Activated naive CD4-positive, alpha-beta T cell treated with Interleukin-2 at 50 U/mL for 16 hours (primary cell): Measurements from ENCODE around the gene MT1E.
A peak's percentile ranks its signal among the peaks of the same experiment; 100 is the strongest.

ENCODE experiments used
- DNase-seq: peaks from one replicate; pipeline ENCODE4 v3.0.0-alpha.2; 2020

Gene MT1E

DNA sequence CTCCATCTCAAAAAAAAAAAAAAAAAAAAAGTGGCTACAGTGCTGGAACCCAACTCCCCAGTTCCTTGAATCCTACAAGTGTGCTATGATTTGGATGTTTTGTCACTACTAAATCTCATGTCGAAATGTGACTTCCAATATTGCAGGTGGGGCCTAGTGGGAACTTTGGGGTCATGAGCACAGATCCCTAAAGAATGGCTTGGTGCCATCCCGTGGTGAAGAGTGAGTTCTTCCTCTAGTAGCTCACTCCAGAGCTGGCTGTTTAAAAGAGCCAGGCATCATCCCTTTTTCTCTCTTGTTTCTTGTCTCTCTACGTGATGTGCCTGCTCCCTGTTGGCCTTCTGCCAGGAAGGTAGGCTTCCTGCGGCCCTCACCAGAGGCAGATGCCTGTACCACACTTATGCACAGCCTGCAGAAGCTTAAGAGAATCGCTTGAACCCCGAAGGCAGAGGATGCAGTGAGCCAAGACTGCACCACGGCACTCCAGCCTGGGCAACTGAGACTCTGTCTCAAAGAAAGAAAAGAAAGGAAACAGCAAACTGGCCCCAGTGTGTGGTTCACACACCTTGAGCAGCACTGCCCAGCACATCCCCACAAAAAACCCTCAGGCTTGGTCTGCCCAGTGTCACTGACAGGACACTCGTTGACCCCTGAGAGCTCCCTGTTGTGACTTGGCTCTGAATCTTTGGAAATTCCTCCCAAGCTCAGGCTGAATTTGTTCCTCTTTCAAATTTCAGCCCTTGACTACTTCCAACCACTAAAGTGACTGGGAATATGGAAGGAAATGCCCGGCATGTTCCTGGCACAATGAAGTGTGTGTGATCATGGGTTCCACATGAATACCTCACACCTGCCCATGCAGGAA lies 3.1 kb downstream of the MT1E start:
- DNase-seq: no peak

DNA sequence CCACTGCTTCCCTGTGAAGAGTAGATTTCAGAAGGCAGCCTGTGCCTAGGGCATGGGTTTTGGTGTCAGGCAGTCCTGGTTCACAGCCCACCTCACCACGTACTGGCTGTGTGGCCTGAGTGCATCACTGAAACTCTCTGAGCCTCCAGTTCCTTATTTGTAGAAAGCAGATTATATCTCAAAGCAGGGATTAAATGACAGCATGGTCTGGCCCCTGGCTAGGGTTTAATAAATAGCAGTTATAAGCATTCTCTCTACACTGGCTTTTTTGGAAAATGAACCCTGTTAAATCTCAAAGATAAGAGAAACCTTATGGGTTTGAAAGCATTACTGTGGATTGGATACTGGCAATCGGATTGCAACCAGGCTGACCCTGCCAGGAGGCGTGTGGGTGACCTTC lies 4.0 kb downstream of the MT1E start:
- no peak for DNase-seq

DNA sequence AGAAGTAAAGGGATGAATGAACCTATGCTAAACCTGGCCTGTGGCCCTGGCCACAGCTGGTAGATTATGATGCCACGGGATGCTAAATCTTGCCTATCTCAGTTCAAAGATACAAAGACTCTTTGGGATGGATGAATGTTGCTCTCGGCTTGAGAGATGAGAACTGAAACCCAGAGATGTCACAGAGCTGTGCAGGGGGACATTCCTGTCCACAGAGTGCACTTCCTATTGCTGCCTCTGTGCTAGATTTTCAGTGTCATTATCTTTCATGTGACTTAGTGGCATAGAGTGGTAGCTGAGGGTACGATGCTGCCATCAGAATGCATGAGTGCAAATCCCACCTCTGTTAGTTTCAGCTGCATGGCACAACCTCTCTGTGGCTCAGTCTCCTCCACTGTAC lies 4.6 kb downstream of the MT1E start:
- no peak for DNase-seq

DNA sequence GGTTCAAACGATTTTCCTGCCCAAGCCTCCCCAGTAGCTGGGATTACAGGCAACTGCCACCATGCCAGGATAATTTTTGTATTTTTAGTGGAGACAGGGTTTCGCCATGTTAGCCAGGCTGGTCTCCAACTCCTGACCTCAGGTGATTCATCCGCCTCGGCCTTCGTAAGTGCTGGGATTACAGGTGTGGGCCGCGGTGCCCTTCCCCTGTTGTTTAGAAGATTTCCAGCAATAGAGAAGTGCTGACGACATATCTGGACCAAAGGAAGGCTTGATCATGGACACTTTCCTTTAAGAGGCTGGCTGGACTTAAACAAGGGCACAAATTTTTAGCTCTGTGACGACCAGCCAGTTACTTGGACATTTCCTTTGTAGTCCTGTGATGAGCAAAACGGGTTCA lies 5.6 kb downstream of the MT1E start:
- no peak for DNase-seq

DNA sequence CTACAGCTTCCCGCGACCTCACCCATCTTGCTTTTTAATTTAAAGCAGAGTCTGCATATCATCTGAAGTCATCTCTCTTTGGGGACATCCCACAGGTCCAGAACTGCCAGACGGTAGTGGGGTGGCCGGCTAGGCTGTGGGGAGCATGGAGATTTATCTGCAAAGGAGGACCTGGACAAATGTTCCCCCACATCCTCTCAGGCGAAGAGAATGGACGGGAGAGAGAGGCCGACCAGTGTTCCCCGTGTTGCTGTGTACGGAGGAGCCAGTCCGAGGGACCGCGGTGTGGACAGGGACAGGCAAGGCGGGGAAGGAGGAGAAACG lies 6.2 kb downstream of the MT1E start:
- DNase-seq: no peak

DNA sequence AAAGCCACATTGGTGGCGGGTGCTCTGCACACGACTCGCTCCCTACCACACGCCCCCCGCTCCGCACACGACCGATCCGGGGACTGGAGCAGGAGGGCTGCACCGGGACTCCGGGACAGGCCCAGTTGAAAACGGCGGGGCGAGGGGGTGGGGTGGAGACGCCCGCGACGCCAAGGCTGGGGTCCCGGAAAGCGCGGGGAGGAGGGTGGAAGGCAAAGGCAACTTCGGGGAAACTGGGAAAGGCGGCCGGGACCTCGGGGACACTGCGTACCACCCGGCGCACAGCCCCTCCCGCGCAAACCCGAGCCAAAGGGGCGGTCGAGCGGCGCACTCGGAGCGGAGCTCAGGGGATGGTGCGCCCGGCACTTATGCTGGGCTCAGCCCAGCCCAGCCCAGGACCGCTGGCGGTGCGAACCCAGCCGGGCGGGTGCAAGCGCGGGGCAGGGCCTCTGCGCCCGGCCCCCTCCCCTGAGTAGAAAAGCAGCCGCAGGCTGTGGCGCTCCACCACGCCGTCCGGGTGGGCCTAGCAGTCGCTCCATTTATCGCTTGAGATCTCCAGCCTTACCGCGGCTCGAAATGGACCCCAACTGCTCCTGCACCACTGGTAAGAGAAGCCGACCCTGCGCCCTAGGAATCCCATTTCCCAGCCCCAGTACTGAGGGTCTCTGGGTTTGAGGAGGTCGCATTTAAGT lies 6.7 kb downstream of the MT1E start, which contains the start of gene MT1M:
TSS of gene MT1M (plus strand) at position 504 of the 692 bp plus-strand sequence. CDS start at position 577, 73 bp downstream.
- DNase-seq: no peak

DNA sequence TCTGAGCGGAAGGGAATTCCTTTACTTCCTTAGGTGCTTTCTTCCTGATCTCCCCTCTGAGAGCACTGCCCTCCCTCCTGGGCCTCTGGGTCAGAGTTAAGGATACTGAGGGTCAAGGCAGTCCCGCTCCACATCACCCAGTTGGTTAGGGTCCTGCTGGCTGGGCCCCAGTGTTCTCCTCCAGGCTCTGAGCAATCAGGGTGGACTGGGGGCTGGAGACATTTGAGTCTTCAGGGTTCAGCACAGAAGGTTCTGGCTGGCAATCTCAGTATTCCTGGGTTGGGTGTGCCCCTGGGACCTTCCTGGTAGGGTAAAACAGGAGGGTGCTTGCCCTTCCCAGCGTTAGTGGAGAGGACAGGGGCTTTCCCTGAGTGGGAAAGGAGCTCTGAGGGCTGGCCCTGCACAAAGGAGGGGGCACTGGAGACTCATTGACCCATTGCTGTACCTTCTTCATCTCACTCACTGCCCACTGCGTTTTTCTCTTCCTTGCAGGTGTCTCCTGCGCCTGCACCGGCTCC lies 7.3 kb downstream of the MT1E start:
- no peak for DNase-seq

DNA sequence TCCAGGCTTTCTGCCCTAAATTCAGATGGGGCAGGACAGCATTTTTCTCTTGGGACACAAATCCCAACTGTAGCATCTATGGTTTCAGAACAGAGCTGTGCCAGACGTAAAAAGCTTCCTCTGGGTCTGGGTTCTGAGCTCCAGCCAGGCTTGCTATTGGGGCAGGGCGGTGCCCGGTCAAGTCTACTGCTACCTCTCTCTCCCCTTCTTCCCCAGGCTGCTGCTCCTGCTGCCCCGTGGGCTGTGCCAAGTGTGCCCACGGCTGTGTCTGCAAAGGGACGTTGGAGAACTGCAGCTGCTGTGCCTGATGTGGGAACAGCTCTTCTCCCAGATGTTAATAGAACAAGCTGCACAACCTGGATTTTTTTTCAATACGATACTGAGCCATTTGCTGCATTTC lies 8.0 kb downstream of the MT1E start:
- no peak for DNase-seq

DNA sequence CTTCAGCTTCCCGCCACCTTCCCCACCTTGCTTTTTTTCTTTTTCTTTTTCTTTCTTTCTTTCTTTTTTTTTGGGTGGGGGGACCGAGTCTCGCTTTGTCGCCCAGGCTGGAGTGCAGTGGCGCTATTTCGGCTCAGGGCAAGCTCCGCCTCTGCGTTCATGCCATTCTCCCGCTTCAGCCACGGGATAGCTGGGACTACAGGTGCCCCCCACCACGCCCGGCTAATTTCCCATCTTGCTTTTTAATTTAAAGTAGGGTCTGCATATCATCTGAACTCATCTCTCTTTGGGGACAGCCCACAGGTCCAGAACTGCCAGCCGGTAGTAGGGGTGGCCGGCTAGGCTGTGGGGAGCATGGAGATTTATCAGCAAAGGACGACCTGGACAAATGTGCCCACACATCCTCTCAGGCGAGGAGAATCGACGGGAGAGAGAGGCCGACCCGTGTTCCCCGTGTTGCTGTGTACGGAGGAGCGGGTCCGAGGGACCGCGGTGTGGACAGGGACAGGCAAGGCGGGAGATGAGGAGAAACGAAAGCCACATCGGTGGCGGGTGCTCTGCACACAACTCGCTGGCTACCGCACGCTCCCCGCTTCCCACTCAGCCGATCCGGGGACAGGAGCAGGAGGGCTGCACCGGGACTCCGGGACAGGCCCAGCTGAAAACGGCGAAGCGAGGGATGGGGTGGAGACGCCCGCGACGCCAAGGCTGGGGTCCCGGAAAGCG lies 9.3 kb downstream of the MT1E start:
- DNase-seq: no peak

DNA sequence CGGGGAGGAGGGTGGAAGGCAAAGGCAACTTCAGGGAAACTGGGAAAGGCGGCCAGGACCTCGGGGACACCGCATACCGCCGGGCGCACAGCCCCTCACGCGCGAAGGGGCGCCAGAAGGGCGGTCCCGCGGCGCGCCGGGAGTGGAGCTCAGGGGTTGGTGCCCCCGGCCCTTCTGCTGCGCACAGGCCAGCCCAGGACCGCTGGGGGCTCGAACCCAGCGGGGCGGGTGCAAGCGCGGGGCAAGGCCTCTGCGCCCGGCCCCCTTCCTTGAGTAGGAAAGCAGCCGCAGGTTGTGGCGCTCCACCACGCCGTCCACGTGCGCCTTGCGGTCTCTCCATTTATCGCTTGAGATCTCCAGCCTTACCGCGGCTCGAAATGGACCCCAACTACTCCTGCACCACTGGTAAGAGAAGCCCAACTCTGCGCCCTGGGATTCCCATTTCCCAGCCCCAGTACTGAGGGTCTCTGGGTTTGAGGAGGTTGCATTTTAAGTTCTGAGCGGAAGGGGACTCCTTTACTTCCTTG lies 9.9 kb downstream of the MT1E start:
- no peak for DNase-seq

DNA sequence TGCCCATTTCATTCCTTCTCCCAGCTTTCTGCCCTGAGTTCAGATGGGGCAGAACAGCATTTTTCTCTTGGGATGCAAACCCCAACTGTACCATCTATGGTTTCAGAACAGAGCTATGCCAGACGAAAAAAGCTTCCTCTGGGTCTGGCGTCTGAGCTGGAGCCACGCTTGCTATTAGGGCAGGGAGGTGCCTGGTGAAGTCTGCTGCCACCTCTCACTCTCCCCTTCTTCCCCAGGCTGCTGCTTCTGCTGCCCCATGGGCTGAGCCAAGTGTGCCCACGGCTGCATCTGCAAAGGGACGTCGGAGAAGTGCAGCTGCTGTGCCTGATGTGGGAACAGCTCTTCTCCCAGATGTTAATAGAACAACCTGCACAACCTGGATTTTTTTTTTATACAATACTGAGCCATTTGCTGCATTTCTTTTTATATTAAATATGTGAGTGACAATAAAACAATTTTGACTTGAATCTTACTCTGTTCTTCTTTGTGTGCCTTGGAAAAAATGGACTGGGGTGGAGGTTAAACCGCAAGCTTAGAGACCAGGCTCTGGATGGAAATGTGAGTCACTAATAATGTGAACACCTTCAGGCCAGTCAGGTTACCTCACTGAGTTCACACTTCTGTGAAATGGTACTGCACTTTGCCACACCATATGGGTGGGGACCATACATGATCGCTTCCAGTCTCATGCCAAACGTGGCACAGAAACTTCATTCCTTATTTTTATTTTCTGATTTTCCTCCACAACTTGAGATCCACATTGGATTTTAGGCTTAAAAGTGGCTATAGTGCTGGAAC lies 11.2 kb downstream of the MT1E start:
- no peak for DNase-seq

DNA sequence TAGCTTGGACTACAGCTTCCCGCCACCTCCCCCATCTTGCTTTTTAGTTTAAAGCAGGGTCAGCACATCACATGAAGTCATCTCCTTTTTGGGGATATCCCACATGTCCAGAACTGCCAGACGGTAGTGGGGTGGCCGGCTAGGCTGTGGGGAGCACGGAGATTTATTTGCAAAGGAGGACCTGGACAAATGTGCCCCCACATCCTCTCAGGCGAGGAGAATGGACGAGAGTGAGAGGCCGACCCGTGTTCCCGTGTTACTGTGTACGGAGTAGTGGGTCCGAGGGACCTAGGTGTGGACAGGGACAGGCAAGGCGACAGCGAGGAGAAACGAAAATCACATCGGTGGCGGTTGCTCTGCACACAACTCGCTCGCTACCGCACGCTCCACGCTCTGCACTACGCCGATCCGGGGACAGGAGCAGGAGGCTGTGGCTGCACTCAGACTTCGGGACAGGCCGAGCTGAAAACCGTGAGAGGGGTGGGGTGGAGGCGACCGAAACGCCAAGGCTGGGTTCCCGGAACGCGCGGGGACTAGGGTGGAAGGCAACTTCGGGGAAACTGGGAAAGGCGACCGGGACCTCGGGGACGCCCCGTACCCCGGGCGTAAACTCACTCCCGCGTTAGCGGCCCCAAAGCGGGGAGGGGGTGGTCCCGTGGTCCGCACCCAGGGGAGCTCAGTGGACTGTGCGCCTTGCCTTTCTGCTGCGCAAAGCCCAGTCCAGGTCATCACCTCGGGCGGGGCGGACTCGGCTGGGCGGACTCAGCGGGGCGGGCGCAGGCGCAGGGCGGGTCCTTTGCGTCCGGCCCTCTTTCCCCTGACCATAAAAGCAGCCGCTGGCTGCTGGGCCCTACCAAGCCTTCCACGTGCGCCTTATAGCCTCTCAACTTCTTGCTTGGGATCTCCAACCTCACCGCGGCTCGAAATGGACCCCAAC lies 12.5 kb downstream of the MT1E start, which contains the start of gene MT1A:
TSS of gene MT1A (plus strand) at position 853 of the 937 bp plus-strand sequence. CDS start at position 926, 73 bp downstream.
- DNase-seq: no peak

DNA sequence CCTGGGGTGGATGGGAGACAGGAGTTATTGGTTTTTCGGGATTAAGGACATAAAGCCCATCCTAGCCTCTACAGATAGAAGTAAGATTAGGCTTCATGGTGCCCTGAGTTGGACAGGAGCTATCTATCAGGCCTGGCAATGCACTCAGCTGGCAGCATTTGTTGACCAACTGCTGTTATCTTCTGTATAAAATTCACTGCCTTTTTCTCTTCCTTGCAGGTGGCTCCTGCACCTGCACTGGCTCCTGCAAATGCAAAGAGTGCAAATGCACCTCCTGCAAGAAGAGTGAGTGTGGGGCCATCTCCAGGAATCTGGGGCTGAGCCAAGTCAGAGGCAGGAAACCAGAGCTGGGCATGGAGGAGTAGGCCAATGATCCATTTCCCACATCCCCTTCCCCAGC lies 13.5 kb downstream of the MT1E start:
- DNase-seq: no peak

DNA sequence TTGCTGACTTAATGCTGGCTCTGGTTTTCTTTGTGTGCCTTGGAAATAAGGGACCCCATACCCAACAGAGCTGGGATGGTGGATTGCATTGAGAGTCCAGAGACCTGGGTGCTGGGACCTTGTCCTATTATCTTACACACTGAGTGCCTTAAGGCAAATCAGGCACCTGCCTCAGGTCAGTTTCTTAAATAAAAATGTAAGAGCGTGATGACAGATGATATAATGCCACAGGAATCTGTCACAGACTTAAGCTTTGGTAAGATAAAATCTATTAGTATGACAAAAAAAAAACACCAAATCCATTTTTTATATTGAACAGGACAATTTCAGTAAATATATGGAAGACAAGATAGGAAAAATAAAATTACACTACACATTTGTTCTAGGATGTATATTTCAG lies 14.5 kb downstream of the MT1E start:
- no peak for DNase-seq

DNA sequence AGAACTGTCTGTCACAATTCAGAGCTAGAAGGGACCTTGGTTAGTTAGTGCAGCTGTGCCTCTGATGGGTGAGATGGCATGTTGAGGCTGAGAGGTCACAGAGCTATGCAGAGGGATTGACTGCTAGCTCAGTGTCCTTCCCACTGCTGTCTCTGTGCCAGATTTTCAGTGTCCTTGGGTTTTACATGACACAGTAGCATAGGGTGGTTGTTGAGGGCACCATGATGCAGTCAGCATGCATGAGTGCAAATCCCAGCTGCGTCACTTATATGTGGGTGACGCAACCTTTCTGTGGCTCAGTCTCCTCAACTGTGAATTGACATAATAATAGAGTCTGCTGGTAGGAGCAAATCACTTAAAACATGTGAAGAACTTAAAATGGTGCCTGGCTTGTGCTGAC lies 15.6 kb downstream of the MT1E start:
- DNase-seq: no peak

DNA sequence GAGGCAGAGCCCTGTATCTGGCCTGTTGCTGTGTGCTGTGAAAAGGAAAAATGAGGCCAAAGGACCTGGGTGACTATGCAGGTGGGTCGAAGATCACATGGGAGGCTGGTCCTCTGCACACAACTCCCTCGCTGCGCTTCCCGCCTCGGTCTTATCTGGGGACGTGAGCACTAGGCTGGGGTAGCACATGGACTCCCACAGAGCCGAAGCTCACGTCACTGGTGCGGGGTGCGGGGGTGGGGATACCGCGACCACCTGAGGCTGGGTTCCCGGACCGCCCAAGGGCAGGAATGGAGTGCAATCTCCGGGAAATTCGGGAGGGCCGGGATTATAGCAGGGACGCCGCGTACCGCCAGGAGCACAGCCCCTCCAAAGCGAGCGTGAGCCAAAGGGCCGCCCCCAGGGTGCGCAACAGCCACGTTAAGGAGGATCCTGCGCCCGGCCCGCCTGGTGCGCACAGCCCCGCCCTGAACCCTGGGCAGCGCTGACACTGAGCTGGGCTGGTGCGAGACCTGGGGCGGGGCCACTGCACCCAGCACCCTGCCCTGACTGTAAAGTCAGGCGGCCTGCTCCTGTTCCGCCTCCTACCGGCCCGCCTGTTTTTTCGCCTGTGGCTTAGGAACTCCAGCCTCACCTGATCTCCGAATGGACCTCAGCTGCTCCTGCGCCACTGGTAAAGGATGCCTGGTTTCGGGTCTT lies 17.6 kb downstream of the MT1E start:
- peak; percentile 82 for DNase-seq

DNA sequence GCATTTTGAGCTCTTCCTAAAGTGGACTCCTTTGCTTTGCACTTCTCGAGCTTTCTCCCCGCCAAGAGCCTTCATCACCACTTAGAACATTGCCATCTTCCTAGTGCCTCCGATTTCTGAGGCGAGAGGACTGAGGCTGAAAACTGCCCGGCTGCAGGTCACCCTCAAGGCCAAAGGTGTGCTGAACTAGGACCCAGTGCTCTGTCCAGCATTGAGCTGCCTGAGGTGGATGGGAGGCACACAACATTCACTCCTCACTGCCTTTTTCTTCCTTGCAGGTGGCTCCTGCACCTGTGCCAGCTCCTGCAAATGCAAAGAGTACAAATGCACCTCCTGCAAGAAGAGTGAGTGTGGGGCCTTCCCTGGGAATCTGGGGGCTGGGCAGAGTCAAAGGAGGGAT lies 18.3 kb downstream of the MT1E start:
- no peak for DNase-seq

DNA sequence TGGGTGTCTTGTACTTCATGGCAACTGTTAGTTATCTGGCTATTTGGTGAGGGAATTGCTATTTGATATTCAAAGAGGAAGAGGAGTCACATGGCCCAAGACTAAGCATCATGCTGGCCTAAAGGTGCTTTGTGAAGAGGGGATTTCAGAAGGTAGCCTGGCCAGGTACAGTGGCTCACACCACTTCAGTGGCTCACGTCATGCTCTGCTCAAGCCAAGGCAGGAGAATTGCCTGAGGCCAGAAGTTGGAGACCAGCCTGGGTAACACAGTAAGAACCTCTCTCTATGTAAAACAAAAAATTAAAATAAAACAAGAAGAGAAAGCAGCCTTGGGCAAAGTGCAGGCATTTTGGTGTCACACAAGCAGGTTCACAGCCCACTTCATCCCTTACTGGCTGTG lies 19.7 kb downstream of the MT1E start:
- DNase-seq: no peak

DNA sequence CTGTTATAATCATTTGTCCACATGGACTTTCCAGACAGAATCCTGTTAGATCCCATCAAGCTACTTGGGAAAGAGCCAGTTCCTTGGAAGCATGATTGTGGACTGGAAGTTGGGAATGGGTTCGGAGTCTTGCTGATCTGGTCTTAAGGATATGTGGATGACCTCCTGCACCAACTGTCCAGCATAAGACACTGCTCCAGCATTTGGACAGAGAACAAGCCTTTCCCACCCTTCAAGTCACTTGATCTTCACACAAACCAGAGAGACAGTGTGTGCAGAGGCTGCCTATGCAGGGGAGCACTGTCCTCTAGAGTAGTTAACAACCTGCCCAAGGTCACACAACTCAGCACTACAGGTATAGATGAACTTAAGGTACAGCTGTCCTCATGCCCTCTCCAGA lies 20.3 kb downstream of the MT1E start:
- DNase-seq: no peak

DNA sequence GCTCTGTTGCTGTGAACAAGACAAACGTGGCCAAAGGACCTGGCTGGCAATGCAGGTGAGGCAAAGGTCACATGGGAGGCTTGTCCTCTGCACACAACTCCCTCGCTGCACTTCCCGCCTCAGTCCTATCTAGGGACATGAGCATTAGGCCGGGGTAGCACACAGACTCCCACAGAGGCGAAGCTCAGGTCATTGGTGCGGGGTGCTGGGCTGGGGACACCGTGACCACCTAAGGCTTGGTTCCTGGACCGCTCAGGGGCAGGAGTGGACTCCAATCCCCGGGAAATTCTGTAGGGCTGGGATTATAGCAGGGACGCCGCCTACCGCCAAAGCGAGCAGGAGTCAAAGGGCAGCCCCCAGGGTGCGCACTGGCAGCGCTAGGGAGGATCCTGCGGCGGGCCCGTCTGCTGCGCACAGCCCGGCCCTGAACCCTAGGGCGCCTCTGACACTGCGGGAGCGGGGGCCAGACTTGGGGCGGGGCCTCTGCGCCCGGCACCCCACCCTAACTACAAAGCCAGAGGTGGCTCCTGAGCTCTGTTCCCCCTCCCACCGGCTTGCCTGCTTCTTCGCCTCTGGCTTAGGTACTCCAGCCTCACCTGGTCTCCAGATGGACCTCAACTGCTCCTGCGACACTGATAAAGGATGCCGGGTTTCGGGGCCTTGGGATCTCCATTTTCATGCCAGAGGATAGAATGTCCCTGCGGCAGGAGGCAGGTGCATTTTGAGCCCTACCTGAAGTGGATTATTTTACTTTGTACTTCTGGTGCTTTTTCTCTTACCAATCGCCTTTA lies 22.3 kb downstream of the MT1E start:
- no peak for DNase-seq
